ENCODE data around the gene CACYBP. TPM values are rescaled to one million over a fixed set of nuclear protein-coding genes. Genes with fewer than 3 reads are reported as not detected.
"Not testable (repeated sequence)": the region's sequence is repeated elsewhere in the genome, so short reads cannot be mapped to it uniquely, and the experiment has no call there.

CACYBP gene
- total and polyA plus RNA-seq, 4 donors, result 40.6 to 219 (median 65.1) TPM

- H3K9me3 ChIP-seq (ENCODE audit: control insufficient read depth in 4 of 4, insufficient read depth in 3 of 4, low read length in 3 of 4), result no peaks in the 10 kb centered on the region
- H3K4me3 ChIP-seq, result peak within 1 kb of the TSS; percentile 76
- H3K4me1 ChIP-seq (ENCODE audit: control insufficient read depth in 5 of 5, insufficient read depth in 5 of 5, low read length in 5 of 5), result peaks cover 0 to 6% (median 3%) of the 10 kb centered on the region in 5 donors
- H3K36me3 ChIP-seq (ENCODE audit: control insufficient read depth in 4 of 4, insufficient read depth in 4 of 4, low read length in 4 of 4), result peaks cover 2 to 4% (median 3%) of the 10 kb centered on the region in 4 donors
- no peaks in the 10 kb centered on the region for H3K27me3 ChIP-seq (ENCODE audit: control insufficient read depth in 3 of 3, insufficient read depth in 3 of 3, low read length in 2 of 3)
- TF ChIP-seq CTCF (IDR thresholded peaks at IDR 0.05; ENCODE audit: control extremely low read depth, extremely low read depth), result no peak
- H3K27ac ChIP-seq (ENCODE audit: low read depth in 1 of 2, low read length in 1 of 2), result peak within 1 kb of the TSS; percentile 72 to 81
- H3K9ac ChIP-seq (ENCODE audit: insufficient read depth in 1 of 2, low read length in 2 of 2), result peak within 1 kb of the TSS; percentile 94 to 98
- WGBS, 2 donors, result 3% methylated on average over 42 of the region's 42 CpGs
- ATAC-seq (ENCODE audit: insufficient read depth, low FRiP score) (peak; percentile 99), DNase-seq (peak; percentile 99 to 100 (median 99))
Observed at GRCh38 chr1:175023043-175023921, 23.5 kb downstream of the CACYBP start, which contains the start of gene MRPS14. Gene MRPS14, minus strand, starts transcription at chr1:175023425. Its CDS starts 17 bp downstream, at chr1:175023408.

GRCh38 chr1:175023922-175024242, 24.1 kb downstream of the CACYBP start:
- not testable (repeated sequence) for DNase-seq; H3K27me3 ChIP-seq (ENCODE audit: control insufficient read depth in 3 of 3, insufficient read depth in 3 of 3, low read length in 2 of 3); H3K4me1 ChIP-seq (ENCODE audit: control insufficient read depth in 5 of 5, insufficient read depth in 5 of 5, low read length in 5 of 5); ATAC-seq (ENCODE audit: insufficient read depth, low FRiP score); H3K9me3 ChIP-seq (ENCODE audit: control insufficient read depth in 4 of 4, insufficient read depth in 3 of 4, low read length in 3 of 4); H3K36me3 ChIP-seq (ENCODE audit: control insufficient read depth in 4 of 4, insufficient read depth in 4 of 4, low read length in 4 of 4); H3K4me3 ChIP-seq
- Histone ChIP-seq H3K27ac (ENCODE audit: low read depth in 1 of 2, low read length in 1 of 2) (peak overlapping the region; percentile 52 to 63), H3K9ac (ENCODE audit: insufficient read depth in 1 of 2, low read length in 2 of 2) (peak overlapping the region; percentile 33 to 75)
- WGBS, 2 donors, result 96 to 98% methylated on average over 2 of the region's 2 CpGs

- peaks cover 0 to 4% (median 2%) of the 10 kb centered on the region in 4 donors for H3K36me3 ChIP-seq (ENCODE audit: control insufficient read depth in 4 of 4, insufficient read depth in 4 of 4, low read length in 4 of 4)
- no peaks in the 10 kb centered on the region for H3K9me3 ChIP-seq (ENCODE audit: control insufficient read depth in 4 of 4, insufficient read depth in 3 of 4, low read length in 3 of 4)
- no peaks in the 10 kb centered on the region for H3K27me3 ChIP-seq (ENCODE audit: control insufficient read depth in 3 of 3, insufficient read depth in 3 of 3, low read length in 2 of 3)
- DNase-seq (no peak), ATAC-seq (ENCODE audit: insufficient read depth, low FRiP score) (no peak)
- no peak overlapping the region for H3K9ac ChIP-seq (ENCODE audit: insufficient read depth in 1 of 2, low read length in 2 of 2)
- no peak for TF ChIP-seq CTCF (IDR thresholded peaks at IDR 0.05; ENCODE audit: control extremely low read depth, extremely low read depth)
- WGBS, 2 donors, result 96 to 98% methylated on average over 2 of the region's 2 CpGs
- H3K4me3 ChIP-seq, result no peak overlapping the region
- H3K4me1 ChIP-seq (ENCODE audit: control insufficient read depth in 5 of 5, insufficient read depth in 5 of 5, low read length in 5 of 5), result peaks cover 0 to 6% (median 3%) of the 10 kb centered on the region in 5 donors
- no peak overlapping the region for H3K27ac ChIP-seq (ENCODE audit: low read depth in 1 of 2, low read length in 1 of 2)
Observed at GRCh38 chr1:175024773-175025172, 25.0 kb downstream of the CACYBP start.

GRCh38 chr1:175033953-175034352, 34.2 kb downstream of the CACYBP start:
- H3K27me3 ChIP-seq (ENCODE audit: control insufficient read depth in 3 of 3, insufficient read depth in 3 of 3, low read length in 2 of 3), result no peaks in the 10 kb centered on the region
- DNase-seq (no peak), ATAC-seq (ENCODE audit: insufficient read depth, low FRiP score) (no peak)
- no peak overlapping the region for H3K27ac ChIP-seq (ENCODE audit: low read depth in 1 of 2, low read length in 1 of 2)
- H3K9ac ChIP-seq (ENCODE audit: insufficient read depth in 1 of 2, low read length in 2 of 2), result no peak overlapping the region
- TF ChIP-seq CTCF (IDR thresholded peaks at IDR 0.05; ENCODE audit: control extremely low read depth, extremely low read depth), result no peak
- H3K36me3 ChIP-seq (ENCODE audit: control insufficient read depth in 4 of 4, insufficient read depth in 4 of 4, low read length in 4 of 4), result no peaks in the 10 kb centered on the region
- 92 to 94% methylated on average over 4 of the region's 4 CpGs for WGBS, 2 donors
- H3K9me3 ChIP-seq (ENCODE audit: control insufficient read depth in 4 of 4, insufficient read depth in 3 of 4, low read length in 3 of 4), result no peaks in the 10 kb centered on the region
- no peaks in the 10 kb centered on the region for H3K4me1 ChIP-seq (ENCODE audit: control insufficient read depth in 5 of 5, insufficient read depth in 5 of 5, low read length in 5 of 5)
- no peak overlapping the region for H3K4me3 ChIP-seq
